ENCODE results near the gene THRB. TPM values are rescaled to one million over a fixed set of nuclear protein-coding genes. Genes with fewer than 3 reads are reported as not detected.
A peak's percentile ranks its signal among the peaks of the same experiment; 100 is the strongest.

Gene THRB
- total RNA-seq, 1 donor from 2014 or later = 0.31 TPM

DNA sequence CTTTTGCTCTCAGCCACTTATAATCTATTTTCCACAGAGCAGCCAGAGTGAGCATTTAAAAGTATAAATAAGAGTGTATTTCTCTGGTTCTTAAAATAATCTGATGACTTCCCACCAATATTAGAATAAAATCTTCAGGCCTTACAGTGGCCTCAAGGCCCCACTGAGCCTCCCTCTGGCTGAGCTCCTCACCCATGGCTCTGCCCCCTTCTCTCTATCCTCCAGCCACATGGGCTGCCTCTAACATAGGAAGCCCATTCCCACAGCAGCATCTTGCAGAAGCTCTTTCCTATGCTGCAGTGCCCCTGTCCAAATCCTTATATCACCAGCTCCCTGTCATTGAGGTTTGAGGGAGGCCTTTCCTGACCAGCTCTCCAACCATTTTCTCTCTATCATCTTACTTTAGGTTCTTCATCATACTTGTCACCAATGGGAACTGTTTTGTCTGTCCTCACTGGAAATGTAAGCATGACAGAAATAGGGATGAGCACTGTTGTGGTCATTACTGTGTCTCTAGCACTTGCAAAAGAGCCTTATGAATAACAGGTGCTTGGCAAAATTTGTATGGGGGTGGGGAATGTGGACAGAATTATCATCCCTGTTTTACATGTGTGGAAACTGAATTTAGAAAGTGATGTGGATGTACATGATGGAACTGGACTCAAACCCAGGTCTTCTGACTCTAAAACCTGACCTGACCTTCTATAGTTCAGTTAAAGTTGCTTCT lies 299.0 kb downstream of the THRB start:
- TF ChIP-seq, protein P1, sequence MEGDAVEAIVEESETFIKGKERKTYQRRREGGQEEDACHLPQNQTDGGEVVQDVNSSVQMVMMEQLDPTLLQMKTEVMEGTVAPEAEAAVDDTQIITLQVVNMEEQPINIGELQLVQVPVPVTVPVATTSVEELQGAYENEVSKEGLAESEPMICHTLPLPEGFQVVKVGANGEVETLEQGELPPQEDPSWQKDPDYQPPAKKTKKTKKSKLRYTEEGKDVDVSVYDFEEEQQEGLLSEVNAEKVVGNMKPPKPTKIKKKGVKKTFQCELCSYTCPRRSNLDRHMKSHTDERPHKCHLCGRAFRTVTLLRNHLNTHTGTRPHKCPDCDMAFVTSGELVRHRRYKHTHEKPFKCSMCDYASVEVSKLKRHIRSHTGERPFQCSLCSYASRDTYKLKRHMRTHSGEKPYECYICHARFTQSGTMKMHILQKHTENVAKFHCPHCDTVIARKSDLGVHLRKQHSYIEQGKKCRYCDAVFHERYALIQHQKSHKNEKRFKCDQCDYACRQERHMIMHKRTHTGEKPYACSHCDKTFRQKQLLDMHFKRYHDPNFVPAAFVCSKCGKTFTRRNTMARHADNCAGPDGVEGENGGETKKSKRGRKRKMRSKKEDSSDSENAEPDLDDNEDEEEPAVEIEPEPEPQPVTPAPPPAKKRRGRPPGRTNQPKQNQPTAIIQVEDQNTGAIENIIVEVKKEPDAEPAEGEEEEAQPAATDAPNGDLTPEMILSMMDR (IDR thresholded peaks at IDR 0.05) = no peak
- H3K4me1 Mint-ChIP-seq = no peaks in the 10 kb centered on the region
- H3K4me3 Mint-ChIP-seq = no peak overlapping the region
- no peaks in the 10 kb centered on the region for H3K36me3 Mint-ChIP-seq (ENCODE audit: low read depth)
- POLR2A ChIA-PET = no interaction called here
- CTCF ChIA-PET = no interaction called here
- no peak for ATAC-seq (ENCODE audit: low read depth)
- no peak overlapping the region for H3K27ac Mint-ChIP-seq
- DNase-seq = no peak
- H3K27me3 Mint-ChIP-seq = peaks cover 7% of the 10 kb centered on the region
- intact Hi-C loops (cut with micrococcal nuclease) = no loop called here
- no peaks in the 10 kb centered on the region for H3K9me3 Mint-ChIP-seq

DNA sequence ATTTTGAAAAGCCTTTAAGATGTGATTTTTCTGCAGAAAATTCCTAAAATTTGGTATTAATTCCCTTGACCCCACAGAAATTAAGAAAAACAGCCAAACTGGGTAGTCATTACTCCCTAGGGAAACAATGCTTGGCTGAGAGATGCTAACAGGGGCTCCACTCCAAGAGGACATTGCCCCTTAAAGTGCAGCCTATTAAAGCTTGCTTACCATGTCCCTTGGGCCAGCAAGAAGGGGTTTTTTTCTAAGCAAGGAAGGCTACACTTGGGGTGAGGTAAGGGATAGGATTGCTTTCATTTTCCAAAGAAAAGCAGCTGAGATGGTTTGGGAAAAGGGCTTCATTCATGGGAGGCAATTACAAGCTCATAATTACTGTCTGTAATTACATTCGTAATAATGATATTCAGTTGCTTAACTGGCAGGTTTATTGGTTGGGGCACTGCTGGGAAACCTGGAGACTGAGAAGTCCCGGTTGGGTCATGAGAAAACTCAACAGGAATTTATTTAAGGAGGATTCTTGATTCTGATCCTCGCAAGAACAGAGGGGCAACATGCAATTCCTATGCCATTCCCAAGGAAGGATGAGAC lies 302.1 kb downstream of the THRB start:
- CTCF ChIA-PET = no interaction called here
- POLR2A ChIA-PET = no interaction called here

DNA sequence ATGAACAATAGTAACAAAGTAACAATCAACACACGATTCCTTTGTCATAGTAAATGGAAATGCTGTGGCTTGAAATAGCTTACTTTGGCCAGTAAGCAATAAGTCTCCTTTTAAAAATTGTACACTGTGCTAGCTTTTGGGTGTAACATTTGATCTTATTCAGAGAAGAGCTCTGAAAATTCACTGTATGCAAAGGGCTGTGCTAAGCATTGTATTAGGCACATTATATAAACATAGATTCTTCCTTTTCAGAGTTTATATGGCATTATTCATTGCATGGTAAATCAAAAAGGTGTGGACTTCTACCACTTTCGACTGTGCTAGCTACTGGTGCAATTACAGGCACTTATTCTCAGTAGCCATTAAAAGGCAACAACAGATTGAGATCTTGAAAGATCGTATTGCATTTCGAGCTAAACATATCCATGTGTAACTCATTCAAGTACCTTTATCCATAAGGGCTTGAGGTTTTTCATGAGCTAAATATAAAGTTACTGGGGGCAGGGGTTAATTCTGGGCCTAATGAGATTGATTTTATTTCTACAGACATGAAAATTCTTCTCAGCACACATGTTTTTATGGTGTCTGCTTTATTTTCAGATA lies 302.7 kb downstream of the THRB start:
- Mint-ChIP-seq H3K9me3 (no peaks in the 10 kb centered on the region), H3K27me3 (peaks cover 7% of the 10 kb centered on the region)

More for the DNA sequence above, 302.1 kb downstream of the THRB start:
- no peaks in the 10 kb centered on the region for H3K36me3 Mint-ChIP-seq (ENCODE audit: low read depth)
- DNase-seq (no peak), ATAC-seq (ENCODE audit: low read depth) (no peak)
- no peaks in the 10 kb centered on the region for H3K4me1 Mint-ChIP-seq
- H3K27ac Mint-ChIP-seq = no peak overlapping the region
- H3K27me3 Mint-ChIP-seq = peaks cover 7% of the 10 kb centered on the region
- intact Hi-C loops (cut with micrococcal nuclease) = no loop called here
- TF ChIP-seq, protein P1 (IDR thresholded peaks at IDR 0.05) = no peak
- H3K9me3 Mint-ChIP-seq = no peaks in the 10 kb centered on the region
- H3K4me3 Mint-ChIP-seq = no peak overlapping the region

DNA sequence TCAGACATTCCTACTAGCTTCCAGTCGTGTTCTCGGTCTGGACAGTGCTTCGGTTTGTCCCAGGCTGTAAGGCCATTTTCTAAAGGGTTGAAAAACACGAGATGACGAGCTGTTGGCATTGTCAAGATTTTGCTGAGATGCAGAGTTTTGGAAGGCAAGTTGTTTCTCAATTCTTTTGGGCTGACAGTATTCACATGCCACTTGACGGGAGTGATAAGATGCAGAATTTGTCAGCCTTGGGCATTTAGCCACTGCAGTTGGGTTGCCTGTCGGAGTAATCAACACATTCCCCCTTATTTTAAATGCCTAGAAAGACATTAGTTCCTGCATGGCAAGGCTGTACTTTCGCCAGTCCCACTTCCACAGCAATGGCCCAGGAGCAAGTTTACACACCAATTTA lies 304.4 kb downstream of the THRB start:
- intact Hi-C loops (cut with micrococcal nuclease) = no loop called here
- TF ChIP-seq, protein P1 (IDR thresholded peaks at IDR 0.05) = no peak
- Mint-ChIP-seq H3K4me3 (no peak overlapping the region), H3K27me3 (peaks cover 7% of the 10 kb centered on the region), H3K9me3 (no peaks in the 10 kb centered on the region), H3K4me1 (no peaks in the 10 kb centered on the region), H3K36me3 (ENCODE audit: low read depth) (no peaks in the 10 kb centered on the region), H3K27ac (no peak overlapping the region)
- POLR2A ChIA-PET = no interaction called here
- CTCF ChIA-PET = no interaction called here
- no peak for DNase-seq
- no peak for ATAC-seq (ENCODE audit: low read depth)

More for the DNA sequence above, 302.7 kb downstream of the THRB start:
- ATAC-seq (ENCODE audit: low read depth) (no peak), DNase-seq (no peak)
- Mint-ChIP-seq H3K4me1 (no peaks in the 10 kb centered on the region), H3K4me3 (no peak overlapping the region), H3K36me3 (ENCODE audit: low read depth) (no peaks in the 10 kb centered on the region), H3K27ac (no peak overlapping the region)
- TF ChIP-seq, protein P1 (IDR thresholded peaks at IDR 0.05) = no peak
- intact Hi-C loops (cut with micrococcal nuclease) = no loop called here
- CTCF ChIA-PET = no interaction called here
- POLR2A ChIA-PET = no interaction called here

DNA sequence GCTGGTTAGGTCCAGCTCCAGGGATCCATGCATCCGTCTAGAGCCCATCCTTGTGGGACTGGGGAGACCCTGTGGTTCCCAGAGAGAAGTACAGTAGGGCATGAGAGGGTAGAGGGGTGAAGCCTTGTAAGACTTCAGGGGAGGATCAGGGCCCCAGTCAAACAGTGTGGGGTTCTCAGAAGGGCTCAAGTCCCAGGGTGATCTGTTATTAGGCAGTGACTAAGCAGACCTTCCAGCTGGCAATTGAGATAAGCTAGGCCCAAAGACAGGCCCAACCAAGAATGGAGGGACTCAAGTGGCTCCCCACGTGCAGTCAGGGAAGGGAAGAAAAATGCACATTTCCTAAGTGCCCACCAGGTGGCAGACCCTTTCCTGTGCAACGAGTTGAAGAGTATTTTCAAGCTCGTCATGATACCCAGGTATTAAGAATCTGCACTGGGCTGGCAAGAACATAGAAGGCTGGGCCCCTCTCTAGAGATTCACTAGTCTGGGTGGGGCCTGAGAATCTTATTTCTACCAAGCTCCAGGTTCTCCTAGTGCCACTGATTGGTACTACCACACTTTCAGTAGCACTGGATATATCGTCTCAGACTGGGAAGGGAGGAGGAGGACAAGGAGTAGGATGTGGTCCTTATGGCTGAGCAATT lies 308.8 kb downstream of the THRB start:
- intact Hi-C loops (cut with micrococcal nuclease) = loop anchor here (1.0 to 2.0 kb wide), 5 partner anchors 53 to 497 kb away; no protein-coding TSS in a partner anchor
- no peak for DNase-seq
- ATAC-seq (ENCODE audit: low read depth) = peak; percentile 62
- TF ChIP-seq, protein P1 (IDR thresholded peaks at IDR 0.05) = no peak
- CTCF ChIA-PET = interaction anchor here (0.8 to 2.4 kb wide), 12 partner anchors 47 to 498 kb away, joined by 3 to 14 read pairs (median 4); no protein-coding TSS in a partner anchor
- Mint-ChIP-seq H3K27me3 (no peaks in the 10 kb centered on the region), H3K27ac (no peak overlapping the region), H3K4me3 (no peak overlapping the region), H3K36me3 (ENCODE audit: low read depth) (no peaks in the 10 kb centered on the region), H3K9me3 (no peaks in the 10 kb centered on the region), H3K4me1 (no peaks in the 10 kb centered on the region)
- POLR2A ChIA-PET = no interaction called here
